ENCODE data around the gene MLLT3.

DNA sequence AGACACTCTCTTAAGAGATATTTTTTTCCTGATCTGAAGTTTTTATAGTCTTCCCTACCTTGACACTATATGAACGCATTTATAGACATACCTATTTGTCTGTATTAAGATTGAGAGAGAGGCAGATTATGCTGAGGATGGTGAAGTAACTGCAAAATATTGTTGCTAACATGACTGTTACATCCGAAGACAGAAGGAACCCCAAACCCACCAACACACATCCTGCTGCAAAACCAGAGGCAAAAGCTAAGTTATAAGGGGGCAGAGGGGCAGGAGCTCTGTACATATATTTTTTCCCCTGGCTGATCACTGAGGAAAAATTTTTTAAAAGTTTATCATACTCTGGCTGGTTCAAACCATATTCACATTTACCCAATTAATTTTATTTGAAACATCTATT lies 279.0 kb downstream of the MLLT3 start:
- TF ChIP-seq, protein P1, sequence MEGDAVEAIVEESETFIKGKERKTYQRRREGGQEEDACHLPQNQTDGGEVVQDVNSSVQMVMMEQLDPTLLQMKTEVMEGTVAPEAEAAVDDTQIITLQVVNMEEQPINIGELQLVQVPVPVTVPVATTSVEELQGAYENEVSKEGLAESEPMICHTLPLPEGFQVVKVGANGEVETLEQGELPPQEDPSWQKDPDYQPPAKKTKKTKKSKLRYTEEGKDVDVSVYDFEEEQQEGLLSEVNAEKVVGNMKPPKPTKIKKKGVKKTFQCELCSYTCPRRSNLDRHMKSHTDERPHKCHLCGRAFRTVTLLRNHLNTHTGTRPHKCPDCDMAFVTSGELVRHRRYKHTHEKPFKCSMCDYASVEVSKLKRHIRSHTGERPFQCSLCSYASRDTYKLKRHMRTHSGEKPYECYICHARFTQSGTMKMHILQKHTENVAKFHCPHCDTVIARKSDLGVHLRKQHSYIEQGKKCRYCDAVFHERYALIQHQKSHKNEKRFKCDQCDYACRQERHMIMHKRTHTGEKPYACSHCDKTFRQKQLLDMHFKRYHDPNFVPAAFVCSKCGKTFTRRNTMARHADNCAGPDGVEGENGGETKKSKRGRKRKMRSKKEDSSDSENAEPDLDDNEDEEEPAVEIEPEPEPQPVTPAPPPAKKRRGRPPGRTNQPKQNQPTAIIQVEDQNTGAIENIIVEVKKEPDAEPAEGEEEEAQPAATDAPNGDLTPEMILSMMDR (conservative IDR thresholded peaks at IDR 0.05 in 1 of 2, IDR thresholded peaks at IDR 0.05 in 1 of 2; ENCODE audit: extremely low read depth in 1 of 2, insufficient read depth in 1 of 2, low read depth in 1 of 2, low read length in 2 of 2): no peak
- TF ChIP-seq EZH2 (IDR thresholded peaks at IDR 0.05; ENCODE audit: borderline replicate concordance, low read length): no peak

All from mammary epithelial cell (primary cell).